BLaER1 (cell line): ENCODE data around the gene CREB3L1.

Experiments used
- H3K27ac ChIP-seq: shearing (Covaris generic); formaldehyde crosslinking; 2 replicates; pipeline ENCODE4 v1.8.1; 2022
- H3K27me3 ChIP-seq: shearing (Covaris generic); formaldehyde crosslinking; 2 replicates; pipeline ENCODE4 v1.8.1; 2022
- H3K36me3 ChIP-seq: shearing (Covaris generic); formaldehyde crosslinking; 2 replicates; pipeline ENCODE4 v1.8.1; 2022
- H3K4me1 ChIP-seq: shearing (Covaris generic); formaldehyde crosslinking; 2 replicates; pipeline ENCODE4 v1.8.1; 2022
- H3K4me2 ChIP-seq: shearing (Covaris generic); formaldehyde crosslinking; 2 replicates; pipeline ENCODE4 v1.8.1; 2022
- H3K4me3 ChIP-seq: shearing (Covaris generic); formaldehyde crosslinking; 2 replicates; pipeline ENCODE4 v1.8.1; 2022
- H3K9ac ChIP-seq: shearing (Covaris generic); formaldehyde crosslinking; 2 replicates; pipeline ENCODE4 v1.8.1; 2022
- H3K9me3 ChIP-seq: shearing (Covaris generic); formaldehyde crosslinking; 2 replicates; pipeline ENCODE4 v1.8.1; 2022
- H4K20me1 ChIP-seq: shearing (Covaris generic); formaldehyde crosslinking; 2 replicates; pipeline ENCODE4 v1.8.1; 2022
- Cebpa-rat ChIP-seq: shearing (Covaris generic); IDR thresholded peaks from 2 replicates; pipeline ENCODE4 v1.8.1; 2022

CREB3L1 gene

GRCh38 chr11:46238967-46239800 is 38.3 kb upstream of the CREB3L1 start:
- H3K36me3 ChIP-seq, result no peaks in the 10 kb centered on the region
- peak overlapping the region; percentile 87 for H3K4me2 ChIP-seq
- peaks cover 43% of the 10 kb centered on the region for H3K27me3 ChIP-seq
- H3K9me3 ChIP-seq, result peaks cover 3% of the 10 kb centered on the region; the same call in 1 of the 2 replicates
- H3K4me1 ChIP-seq, result peaks cover 33% of the 10 kb centered on the region
- no peak for TF ChIP-seq Cebpa-rat
- H3K9ac ChIP-seq, result no peak overlapping the region
- 0 out of 2 replicates have a peak, but pooled peaks cover 6% of the 10 kb centered on the region for H4K20me1 ChIP-seq
- H3K4me3 ChIP-seq, result peak overlapping the region; percentile 62
- no peak overlapping the region for H3K27ac ChIP-seq

- Histone ChIP-seq H4K20me1 (0 out of 2 replicates have a peak, but pooled peaks cover 6% of the 10 kb centered on the region), H3K9ac (no peak overlapping the region), H3K36me3 (no peaks in the 10 kb centered on the region), H3K4me2 (no peak overlapping the region), H3K27me3 (peaks cover 43% of the 10 kb centered on the region), H3K4me3 (no peak overlapping the region), H3K27ac (no peak overlapping the region), H3K4me1 (peaks cover 33% of the 10 kb centered on the region), H3K9me3 (peaks cover 3% of the 10 kb centered on the region; the same call in 1 of the 2 replicates)
- TF ChIP-seq Cebpa-rat, result no peak
These were observed 37.7 kb upstream of the CREB3L1 start for GRCh38 chr11:46239801-46240061.

DNA sequence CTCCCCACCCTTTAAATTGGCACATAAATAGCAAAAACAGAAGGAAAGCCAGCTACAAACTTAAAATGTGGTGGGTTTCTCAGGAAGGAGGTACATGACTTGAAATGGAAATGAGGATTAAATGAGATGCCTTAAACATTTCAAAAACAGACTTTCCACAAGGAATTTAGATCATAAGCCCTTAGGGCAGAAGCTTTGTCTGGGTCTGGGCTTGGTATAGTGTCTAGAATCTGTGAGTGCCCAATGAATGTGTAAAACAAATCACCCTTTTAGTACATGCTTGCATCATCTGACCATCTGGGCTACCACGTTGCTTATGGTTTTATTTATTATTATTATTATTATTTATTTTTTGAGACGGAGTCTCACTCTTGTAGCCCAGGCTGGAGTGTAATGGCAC is 37.1 kb upstream of the CREB3L1 start:
- Histone ChIP-seq H3K36me3 (no peaks in the 10 kb centered on the region), H3K4me3 (no peak overlapping the region), H3K4me2 (no peak overlapping the region), H3K4me1 (peaks cover 33% of the 10 kb centered on the region), H3K9ac (no peak overlapping the region), H3K27me3 (peaks cover 43% of the 10 kb centered on the region), H3K27ac (no peak overlapping the region), H4K20me1 (0 out of 2 replicates have a peak, but pooled peaks cover 6% of the 10 kb centered on the region), H3K9me3 (peaks cover 3% of the 10 kb centered on the region; the same call in 1 of the 2 replicates)
- no peak for TF ChIP-seq Cebpa-rat

- no peak for TF ChIP-seq Cebpa-rat
- no peak overlapping the region for H3K9ac ChIP-seq
These were observed 36.6 kb upstream of the CREB3L1 start for GRCh38 chr11:46240861-46241260.

DNA sequence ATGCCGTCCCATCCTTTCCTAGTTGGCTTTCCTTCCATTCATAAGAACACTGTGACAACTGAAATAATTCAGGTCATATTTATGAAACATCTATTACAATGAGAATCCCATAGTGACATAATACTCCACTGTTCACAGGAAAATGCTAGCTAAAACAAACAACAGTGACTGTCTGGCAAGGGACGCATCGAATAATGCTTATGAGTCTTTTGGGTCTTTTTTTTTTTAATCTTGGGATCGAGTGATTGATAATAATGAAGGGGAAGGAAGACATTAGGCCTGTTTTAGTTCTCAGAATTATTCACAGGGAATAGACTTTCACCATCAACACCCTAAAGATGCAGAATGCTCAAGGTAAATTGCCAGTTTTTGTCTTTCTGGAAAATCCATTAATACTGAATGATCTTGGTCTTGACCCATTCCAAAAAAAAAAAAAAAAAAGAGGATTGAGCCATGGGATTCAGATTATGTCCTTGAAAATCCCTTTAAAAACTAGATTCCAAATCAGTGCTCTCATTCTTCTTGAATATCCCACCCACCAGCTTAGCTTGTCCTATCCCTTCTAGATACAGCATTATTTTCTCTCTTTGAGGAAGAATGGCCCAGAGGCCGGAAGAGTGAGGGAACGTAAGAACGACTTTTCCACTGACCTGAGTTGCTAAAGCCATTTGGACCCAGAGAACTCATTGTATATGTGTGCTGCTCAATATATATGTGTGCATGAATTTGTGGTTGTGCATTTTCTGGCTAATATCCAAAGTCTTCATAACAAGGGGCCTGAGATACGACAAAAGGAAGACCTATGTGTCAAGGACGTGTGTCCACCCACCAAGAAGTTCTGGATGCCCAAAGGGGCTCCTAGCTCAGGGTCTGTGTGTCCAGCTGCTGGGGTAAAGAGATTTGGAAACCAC is 35.2 kb upstream of the CREB3L1 start:
- Histone ChIP-seq H3K4me3 (peak overlapping the region; percentile 63), H3K4me1 (peaks cover 33% of the 10 kb centered on the region), H3K4me2 (peak overlapping the region; percentile 83), H3K9ac (peak overlapping the region; percentile 74), H3K36me3 (no peaks in the 10 kb centered on the region), H3K27ac (peak overlapping the region; percentile 87), H3K9me3 (no peaks in the 10 kb centered on the region; the same call in 1 of the 2 replicates), H3K27me3 (peaks cover 26% of the 10 kb centered on the region), H4K20me1 (0 out of 2 replicates have a peak, but pooled peaks cover 6% of the 10 kb centered on the region)
- no peak for TF ChIP-seq Cebpa-rat

More at GRCh38 chr11:46240861-46241260, 36.6 kb upstream of the CREB3L1 start:
- Histone ChIP-seq H3K9me3 (peaks cover 3% of the 10 kb centered on the region; the same call in 1 of the 2 replicates), H3K27me3 (peaks cover 40% of the 10 kb centered on the region), H3K27ac (no peak overlapping the region), H3K4me3 (no peak overlapping the region), H3K4me1 (peaks cover 33% of the 10 kb centered on the region), H4K20me1 (0 out of 2 replicates have a peak, but pooled peaks cover 6% of the 10 kb centered on the region), H3K36me3 (no peaks in the 10 kb centered on the region), H3K4me2 (no peak overlapping the region)

GRCh38 chr11:46242952-46243795 is 34.3 kb upstream of the CREB3L1 start:
- H3K4me1 ChIP-seq, result peaks cover 29% of the 10 kb centered on the region
- 0 out of 2 replicates have a peak, but pooled peaks cover 6% of the 10 kb centered on the region for H4K20me1 ChIP-seq
- H3K27me3 ChIP-seq, result peaks cover 17% of the 10 kb centered on the region
- peak overlapping the region; percentile 87 for H3K27ac ChIP-seq
- peak overlapping the region; percentile 74 for H3K9ac ChIP-seq
- peak overlapping the region; percentile 63 for H3K4me3 ChIP-seq
- peak; percentile 95 for TF ChIP-seq Cebpa-rat
- H3K4me2 ChIP-seq, result peak overlapping the region; percentile 83
- no peaks in the 10 kb centered on the region for H3K36me3 ChIP-seq
- no peaks in the 10 kb centered on the region for H3K9me3 ChIP-seq

DNA sequence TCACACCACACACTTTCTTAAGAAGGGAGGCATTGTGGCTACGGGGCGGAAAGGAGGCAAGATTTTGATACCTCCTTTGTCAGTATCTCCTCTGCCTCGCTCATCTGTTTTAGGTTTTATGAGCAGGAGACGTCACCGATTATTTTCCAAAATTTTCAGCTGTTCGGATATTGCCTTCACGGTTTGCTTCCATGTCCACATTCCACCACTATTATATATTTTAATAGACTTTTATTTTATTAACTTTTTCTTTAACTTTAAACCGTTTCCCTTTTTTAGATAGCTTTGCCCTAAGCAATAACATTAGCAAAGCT is 33.7 kb upstream of the CREB3L1 start:
- no peak for TF ChIP-seq Cebpa-rat
- Histone ChIP-seq H3K9me3 (no peaks in the 10 kb centered on the region), H3K4me1 (peaks cover 24% of the 10 kb centered on the region), H3K4me2 (peak overlapping the region; percentile 83), H3K27me3 (peaks cover 11% of the 10 kb centered on the region), H3K9ac (peak overlapping the region; percentile 74), H3K27ac (peak overlapping the region; percentile 87), H4K20me1 (0 out of 2 replicates have a peak, but pooled peaks cover 1% of the 10 kb centered on the region), H3K36me3 (no peaks in the 10 kb centered on the region), H3K4me3 (peak overlapping the region; percentile 63)

- Histone ChIP-seq H3K27me3 (no peaks in the 10 kb centered on the region), H4K20me1 (no peaks in the 10 kb centered on the region), H3K4me1 (peaks cover 21% of the 10 kb centered on the region), H3K9ac (no peak overlapping the region), H3K4me3 (no peak overlapping the region), H3K27ac (no peak overlapping the region), H3K9me3 (no peaks in the 10 kb centered on the region), H3K4me2 (no peak overlapping the region), H3K36me3 (no peaks in the 10 kb centered on the region)
- TF ChIP-seq Cebpa-rat, result no peak
These were observed 30.9 kb upstream of the CREB3L1 start for GRCh38 chr11:46246521-46246920.

GRCh38 chr11:46247090-46247489 is 30.4 kb upstream of the CREB3L1 start:
- Histone ChIP-seq H3K36me3 (no peaks in the 10 kb centered on the region), H3K9ac (no peak overlapping the region), H3K27ac (no peak overlapping the region), H4K20me1 (no peaks in the 10 kb centered on the region), H3K4me1 (peaks cover 27% of the 10 kb centered on the region), H3K9me3 (no peaks in the 10 kb centered on the region), H3K4me3 (no peak overlapping the region), H3K27me3 (no peaks in the 10 kb centered on the region), H3K4me2 (no peak overlapping the region)
- no peak for TF ChIP-seq Cebpa-rat
